Measurements from ENCODE around the gene JARID2.

The JARID2 gene

GRCh38 chr6:15518878-15519277 lies 273.0 kb downstream of the JARID2 start:
- DNase-seq (ENCODE audit: low read depth in 2 of 2): no peak

GRCh38 chr6:15519681-15520080 lies 273.8 kb downstream of the JARID2 start:
- no peak for DNase-seq (ENCODE audit: low read depth in 2 of 2)

- DNase-seq (ENCODE audit: low read depth in 2 of 2): no peak
Measured at GRCh38 chr6:15520626-15521203, 274.8 kb downstream of the JARID2 start.

- no peak for DNase-seq (ENCODE audit: low read depth in 2 of 2)
Measured at GRCh38 chr6:15521582-15521981, 275.7 kb downstream of the JARID2 start.

- DNase-seq (ENCODE audit: low read depth in 2 of 2): no peak
Measured at GRCh38 chr6:15522026-15522425, 276.2 kb downstream of the JARID2 start.

GRCh38 chr6:15522427-15522826 lies 276.6 kb downstream of the JARID2 start:
- DNase-seq (ENCODE audit: low read depth in 2 of 2): no peak

GRCh38 chr6:15522856-15523529 lies 277.1 kb downstream of the JARID2 start:
- DNase-seq (ENCODE audit: low read depth in 2 of 2): no peak

- DNase-seq (ENCODE audit: low read depth in 2 of 2): no peak
Measured at GRCh38 chr6:15523679-15524630, 278.1 kb downstream of the JARID2 start.

- DNase-seq (ENCODE audit: low read depth in 2 of 2): no peak
Measured at GRCh38 chr6:15524861-15525401, 279.1 kb downstream of the JARID2 start.

GRCh38 chr6:15526212-15526701 lies 280.4 kb downstream of the JARID2 start:
- no peak for DNase-seq (ENCODE audit: low read depth in 2 of 2)

GRCh38 chr6:15527838-15528617 lies 282.2 kb downstream of the JARID2 start:
- DNase-seq (ENCODE audit: low read depth in 2 of 2): no peak

GRCh38 chr6:15528870-15529269 lies 283.0 kb downstream of the JARID2 start:
- no peak for DNase-seq (ENCODE audit: low read depth in 2 of 2)

GRCh38 chr6:15530411-15530810 lies 284.5 kb downstream of the JARID2 start:
- no peak for DNase-seq (ENCODE audit: low read depth in 2 of 2)

- DNase-seq (ENCODE audit: low read depth in 2 of 2): no peak
Measured at GRCh38 chr6:15531973-15532372, 286.1 kb downstream of the JARID2 start.

- no peak for DNase-seq (ENCODE audit: low read depth in 2 of 2)
Measured at GRCh38 chr6:15533379-15534026, 287.6 kb downstream of the JARID2 start.

GRCh38 chr6:15534974-15535373 lies 289.1 kb downstream of the JARID2 start:
- no peak for DNase-seq (ENCODE audit: low read depth in 2 of 2)

- no peak for DNase-seq (ENCODE audit: low read depth in 2 of 2)
Measured at GRCh38 chr6:15535495-15536197, 289.8 kb downstream of the JARID2 start.

GRCh38 chr6:15536198-15536955 lies 290.5 kb downstream of the JARID2 start:
- no peak for DNase-seq (ENCODE audit: low read depth in 2 of 2)

GRCh38 chr6:15538106-15538505 lies 292.2 kb downstream of the JARID2 start:
- no peak for DNase-seq (ENCODE audit: low read depth in 2 of 2)
